GM12801 (cell line): ENCODE data around the gene TGFA.

Source experiments
- CTCF ChIP-seq: IDR thresholded peaks from one replicate; pipeline ENCODE4 v1.5.1; 2011; ENCODE audit warnings: control low read depth; ENCODE audit not compliant: insufficient read length; ENCODE audit errors: extremely low read depth

The TGFA gene

GRCh38 chr2:70561893-70562292, 8.3 kb upstream of the TGFA start:
- TF ChIP-seq CTCF: no peak

- no peak for TF ChIP-seq CTCF
Observed at GRCh38 chr2:70560442-70560841, 6.8 kb upstream of the TGFA start.

GRCh38 chr2:70560040-70560439, 6.4 kb upstream of the TGFA start:
- TF ChIP-seq CTCF: no peak

- TF ChIP-seq CTCF: no peak
Observed at GRCh38 chr2:70558195-70558808, 4.7 kb upstream of the TGFA start.

GRCh38 chr2:70557171-70557838, 3.7 kb upstream of the TGFA start:
- no peak for TF ChIP-seq CTCF

GRCh38 chr2:70556608-70557007, 3.0 kb upstream of the TGFA start:
- no peak for TF ChIP-seq CTCF

- no peak for TF ChIP-seq CTCF
Observed at GRCh38 chr2:70554338-70554892, 789 bp upstream of the TGFA start.
